COLO668 (cell line): ENCODE data around the gene RICTOR.

ENCODE experiments used
- DNase-seq: peaks from one replicate; lab custom pipeline; 2025; ENCODE audit not compliant: unreplicated experiment; lab: John Stamatoyannopoulos, UW

RICTOR gene

GRCh38 chr5:39074017-39074814, at the start of gene RICTOR:
TSS of gene RICTOR (minus strand) at chr5:39074399. CDS start at chr5:39074377, 22 bp downstream.
- peak; percentile 97 for DNase-seq

- DNase-seq = no peak
Observed at GRCh38 chr5:39121922-39122321, 47.7 kb upstream of the RICTOR start.

GRCh38 chr5:39121315-39121714, 47.1 kb upstream of the RICTOR start:
- DNase-seq = no peak

- DNase-seq = no peak
Observed at GRCh38 chr5:39120052-39120420, 45.8 kb upstream of the RICTOR start.

- DNase-seq = no peak
Observed at GRCh38 chr5:39119404-39120051, 45.3 kb upstream of the RICTOR start.

GRCh38 chr5:39118638-39119037, 44.4 kb upstream of the RICTOR start:
- DNase-seq = no peak

- no peak for DNase-seq
Observed at GRCh38 chr5:39117401-39117800, 43.2 kb upstream of the RICTOR start.

- no peak for DNase-seq
Observed at GRCh38 chr5:39116344-39117170, 42.4 kb upstream of the RICTOR start.

- no peak for DNase-seq
Observed at GRCh38 chr5:39115644-39116343, 41.6 kb upstream of the RICTOR start.

- no peak for DNase-seq
Observed at GRCh38 chr5:39114155-39114554, 40.0 kb upstream of the RICTOR start.

GRCh38 chr5:39113354-39113953, 39.3 kb upstream of the RICTOR start:
- no peak for DNase-seq

GRCh38 chr5:39109606-39110005, 35.4 kb upstream of the RICTOR start:
- no peak for DNase-seq

GRCh38 chr5:39108987-39109386, 34.8 kb upstream of the RICTOR start:
- no peak for DNase-seq

GRCh38 chr5:39107350-39107749, 33.2 kb upstream of the RICTOR start:
- DNase-seq = no peak

- no peak for DNase-seq
Observed at GRCh38 chr5:39106322-39106721, 32.1 kb upstream of the RICTOR start.

GRCh38 chr5:39104221-39104620, 30.0 kb upstream of the RICTOR start:
- no peak for DNase-seq

GRCh38 chr5:39102684-39103155, 28.5 kb upstream of the RICTOR start:
- no peak for DNase-seq

- DNase-seq = peak; percentile 53
Observed at GRCh38 chr5:39100851-39101396, 26.7 kb upstream of the RICTOR start.

GRCh38 chr5:39100301-39100850, 26.2 kb upstream of the RICTOR start:
- DNase-seq = no peak

- DNase-seq = no peak
Observed at GRCh38 chr5:39099831-39100230, 25.6 kb upstream of the RICTOR start.
